ENCODE measurements around the gene KRT17.

DNA sequence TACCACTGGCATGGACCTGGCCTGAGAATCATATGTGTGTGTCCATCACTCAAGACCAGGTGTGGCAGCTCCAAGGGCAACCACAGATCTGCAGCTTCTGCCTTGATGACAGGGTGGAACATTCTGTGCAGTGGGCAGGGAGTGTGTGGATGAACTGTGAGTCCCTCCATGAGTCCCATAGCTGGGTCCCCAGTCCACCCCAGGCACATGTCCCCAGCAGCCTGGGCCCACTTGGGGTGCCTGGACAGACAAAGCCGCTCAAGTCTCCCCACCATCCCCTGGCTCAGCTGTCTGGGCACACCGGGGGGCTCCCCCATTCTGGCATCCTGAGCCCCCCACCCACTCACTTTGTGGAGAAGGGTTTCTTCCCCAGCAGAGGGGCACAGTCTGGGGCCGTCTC is 7.2 kb downstream of the KRT17 start:
- TF ChIP-seq, protein P1, sequence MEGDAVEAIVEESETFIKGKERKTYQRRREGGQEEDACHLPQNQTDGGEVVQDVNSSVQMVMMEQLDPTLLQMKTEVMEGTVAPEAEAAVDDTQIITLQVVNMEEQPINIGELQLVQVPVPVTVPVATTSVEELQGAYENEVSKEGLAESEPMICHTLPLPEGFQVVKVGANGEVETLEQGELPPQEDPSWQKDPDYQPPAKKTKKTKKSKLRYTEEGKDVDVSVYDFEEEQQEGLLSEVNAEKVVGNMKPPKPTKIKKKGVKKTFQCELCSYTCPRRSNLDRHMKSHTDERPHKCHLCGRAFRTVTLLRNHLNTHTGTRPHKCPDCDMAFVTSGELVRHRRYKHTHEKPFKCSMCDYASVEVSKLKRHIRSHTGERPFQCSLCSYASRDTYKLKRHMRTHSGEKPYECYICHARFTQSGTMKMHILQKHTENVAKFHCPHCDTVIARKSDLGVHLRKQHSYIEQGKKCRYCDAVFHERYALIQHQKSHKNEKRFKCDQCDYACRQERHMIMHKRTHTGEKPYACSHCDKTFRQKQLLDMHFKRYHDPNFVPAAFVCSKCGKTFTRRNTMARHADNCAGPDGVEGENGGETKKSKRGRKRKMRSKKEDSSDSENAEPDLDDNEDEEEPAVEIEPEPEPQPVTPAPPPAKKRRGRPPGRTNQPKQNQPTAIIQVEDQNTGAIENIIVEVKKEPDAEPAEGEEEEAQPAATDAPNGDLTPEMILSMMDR (IDR thresholded peaks at IDR 0.05; ENCODE audit: poor library complexity): no peak
- TF ChIP-seq EZH2 (IDR thresholded peaks at IDR 0.05; ENCODE audit: borderline replicate concordance) (no peak), EZH2phosphoT487 (IDR thresholded peaks at IDR 0.05; ENCODE audit: low read depth, severe bottlenecking, unreplicated experiment) (no peak)

All from hepatocyte (in vitro differentiated cells).